Aorta (tissue), 5 donors: ENCODE measurements around the gene SEC61A1. TPM values are rescaled to one million over a fixed set of nuclear protein-coding genes. Genes with fewer than 3 reads are reported as not detected.

Source experiments
- ATAC-seq: fragments of 200-7000 bp; cut with Tn5 transposase; one replicate; pipeline ENCODE4 v1.9.1; 2022; ENCODE audit warnings: moderate library complexity; ENCODE audit not compliant: low FRiP score
- DNase-seq, 2 donors: peaks; one replicate each; pipeline ENCODE4 v3.0.0-alpha.2; 2020
- H3K27ac ChIP-seq, 2 donors: one replicate each; pipeline ENCODE4 v1.5.1; 2013; ENCODE audit warnings: low read length in 2 of 2, mild to moderate bottlenecking in 2 of 2, moderate library complexity in 2 of 2, control low read depth in 1 of 2, inconsistent platforms in 1 of 2, low read depth in 1 of 2
- H3K27me3 ChIP-seq, 2 donors: one replicate each; pipeline ENCODE4 v1.6.1; 2013; ENCODE audit warnings: control low read depth in 1 of 2, low read length in 1 of 2, mild to moderate bottlenecking in 1 of 2, moderate library complexity in 1 of 2; ENCODE audit not compliant: insufficient read depth in 2 of 2, control insufficient read depth in 1 of 2
- H3K36me3 ChIP-seq, 2 donors: one replicate each; pipeline ENCODE4 v1.6.1; 2013; ENCODE audit warnings: control low read depth in 1 of 2, low read length in 1 of 2, mild to moderate bottlenecking in 1 of 2; ENCODE audit not compliant: insufficient read depth in 2 of 2, control insufficient read depth in 1 of 2
- H3K4me1 ChIP-seq, 2 donors: one replicate each; pipeline ENCODE4 v1.6.1; 2013; ENCODE audit warnings: low read length in 2 of 2, control low read depth in 1 of 2, mild to moderate bottlenecking in 1 of 2, moderate library complexity in 1 of 2; ENCODE audit not compliant: insufficient read depth in 2 of 2, control insufficient read depth in 1 of 2
- H3K4me3 ChIP-seq, 2 donors: one replicate each; pipeline ENCODE4 v1.5.1; 2013; ENCODE audit warnings: low read length in 2 of 2, control low read depth in 1 of 2, mild to moderate bottlenecking in 1 of 2
- H3K9me3 ChIP-seq: one replicate; pipeline ENCODE4 v1.6.1; 2013; ENCODE audit warnings: mild to moderate bottlenecking, low read length; ENCODE audit not compliant: control insufficient read depth
- WGBS, 2 donors: extraction: QIAGEN DNeasy Blood & Tissue Kit; methylation state at CpG; one replicate each; pipeline ENCODE4 v1.1.7; 2013; 5-methylcytosine and 5-hydroxymethylcytosine counted together
- intact Hi-C, 2 donors: fragments of 100-400 bp; cut with DNase I; formaldehyde crosslinking; loops; one replicate each; pipeline versions ENCODE4 v1.14.2 to v1.15.0; 2022
- polyA plus RNA-seq, 2 donors: library from polyadenylated mRNA; stranded (reverse); fragments of 200-250 nt; gene quantifications; one replicate each; pipeline ENCODE4 v1.2.3, GENCODE V29; 2013
- total RNA-seq, 2 donors: library from RNA; stranded (reverse); fragmentation: NEBNext Ultra II Directional; extraction: Animal tissue kit (Norgen Biotek cat#: 25700); gene quantifications; one replicate each; pipeline ENCODE4 v1.2.1, GENCODE V29; 2021
- donor health status: healthy with polysubstance abuse.
- donor health status: Bipolar disorder and iron deficiency.
- donor health status: DM: no; HTN: no; CAD: no.
- donor health status: DM: no; HTN: no; CAD: no.
- donor health status: DM: yes; HTN: yes; CAD: no.

Gene SEC61A1
- total and polyA plus RNA-seq, 4 donors: 33.6 to 172 (median 142) TPM

- ATAC-seq (no peak), DNase-seq (no peak)
- no peaks in the 10 kb centered on the region for H3K9me3 ChIP-seq
- no peak overlapping the region for H3K27ac ChIP-seq
- no peaks in the 10 kb centered on the region for H3K4me1 ChIP-seq
- H3K4me3 ChIP-seq: no peak overlapping the region
- intact Hi-C loops: no loop called here
- 92 to 94% methylated on average over 3 of the region's 3 CpGs for WGBS, 2 donors
- H3K27me3 ChIP-seq: peaks cover 0 to 3% of the 10 kb centered on the region in 2 donors
- no peaks in the 10 kb centered on the region for H3K36me3 ChIP-seq
Measured at GRCh38 chr3:128014548-128014947, 37.7 kb upstream of the SEC61A1 start.

- intact Hi-C loops: no loop called here
- Histone ChIP-seq H3K27ac (no peak overlapping the region), H3K4me1 (no peaks in the 10 kb centered on the region), H3K4me3 (no peak overlapping the region), H3K36me3 (no peaks in the 10 kb centered on the region), H3K9me3 (no peaks in the 10 kb centered on the region), H3K27me3 (no peaks in the 10 kb centered on the region)
- DNase-seq (no peak), ATAC-seq (no peak)
- WGBS, 2 donors: 89 to 91% methylated on average over 1 of the region's 1 CpG
Measured at GRCh38 chr3:128016502-128016901, 35.7 kb upstream of the SEC61A1 start.

- WGBS, 2 donors: 80 to 83% methylated on average over 10 of the region's 10 CpGs
- Histone ChIP-seq H3K4me1 (no peaks in the 10 kb centered on the region), H3K36me3 (no peaks in the 10 kb centered on the region), H3K4me3 (no peak overlapping the region), H3K9me3 (no peaks in the 10 kb centered on the region), H3K27me3 (no peaks in the 10 kb centered on the region), H3K27ac (no peak overlapping the region)
- DNase-seq (no peak), ATAC-seq (no peak)
- intact Hi-C loops: no loop called here
Measured at GRCh38 chr3:128021768-128022372, 30.4 kb upstream of the SEC61A1 start.

GRCh38 chr3:128033102-128033501 lies 19.1 kb upstream of the SEC61A1 start:
- H3K36me3 ChIP-seq: no peaks in the 10 kb centered on the region
- intact Hi-C loops: no loop called here
- no peaks in the 10 kb centered on the region for H3K4me1 ChIP-seq
- H3K27ac ChIP-seq: no peak overlapping the region
- no peak overlapping the region for H3K4me3 ChIP-seq
- H3K27me3 ChIP-seq: no peaks in the 10 kb centered on the region
- DNase-seq (no peak), ATAC-seq (no peak)
- H3K9me3 ChIP-seq: no peaks in the 10 kb centered on the region

GRCh38 chr3:128036119-128036518 lies 16.1 kb upstream of the SEC61A1 start:
- intact Hi-C loops: no loop called here
- Histone ChIP-seq H3K4me3 (no peak overlapping the region), H3K27me3 (no peaks in the 10 kb centered on the region), H3K9me3 (no peaks in the 10 kb centered on the region), H3K36me3 (no peaks in the 10 kb centered on the region), H3K27ac (no peak overlapping the region), H3K4me1 (no peaks in the 10 kb centered on the region)
- no peak for DNase-seq
- ATAC-seq: no peak
- 75 to 90% methylated on average over 1 of the region's 1 CpG for WGBS, 2 donors

GRCh38 chr3:128040041-128040440 lies 12.2 kb upstream of the SEC61A1 start:
- no peaks in the 10 kb centered on the region for H3K36me3 ChIP-seq
- WGBS, 2 donors: 75 to 79% methylated on average over 3 of the region's 3 CpGs
- ATAC-seq (no peak), DNase-seq (no peak)
- H3K4me1 ChIP-seq: no peaks in the 10 kb centered on the region
- no peaks in the 10 kb centered on the region for H3K27me3 ChIP-seq
- no peaks in the 10 kb centered on the region for H3K9me3 ChIP-seq
- intact Hi-C loops: no loop called here
- no peak overlapping the region for H3K4me3 ChIP-seq
- no peak overlapping the region for H3K27ac ChIP-seq

- H3K9me3 ChIP-seq: no peaks in the 10 kb centered on the region
- no peak for DNase-seq
- no peaks in the 10 kb centered on the region for H3K4me1 ChIP-seq
- H3K36me3 ChIP-seq: no peaks in the 10 kb centered on the region
- no peak overlapping the region for H3K27ac ChIP-seq
- no peaks in the 10 kb centered on the region for H3K27me3 ChIP-seq
- WGBS, 2 donors: 0 to 77% methylated on average over 1 of the region's 1 CpG
- intact Hi-C loops: no loop called here
- ATAC-seq: no peak
- H3K4me3 ChIP-seq: no peak overlapping the region
Measured at GRCh38 chr3:128040660-128041059, 11.6 kb upstream of the SEC61A1 start.

- DNase-seq (no peak), ATAC-seq (no peak)
- Histone ChIP-seq H3K36me3 (no peaks in the 10 kb centered on the region), H3K4me3 (no peak overlapping the region), H3K27me3 (no peaks in the 10 kb centered on the region), H3K4me1 (no peaks in the 10 kb centered on the region), H3K27ac (no peak overlapping the region), H3K9me3 (no peaks in the 10 kb centered on the region)
- intact Hi-C loops: no loop called here
- WGBS, 2 donors: 26 to 44% methylated on average over 1 of the region's 1 CpG
Measured at GRCh38 chr3:128041344-128041743, 10.9 kb upstream of the SEC61A1 start.

- WGBS, 2 donors: 52 to 55% methylated on average over 3 of the region's 3 CpGs
- no peak for DNase-seq
- peaks cover 3 to 16% of the 10 kb centered on the region in 2 donors for H3K4me1 ChIP-seq
- no peaks in the 10 kb centered on the region for H3K9me3 ChIP-seq
- ATAC-seq: no peak
- peaks cover 0 to 2% of the 10 kb centered on the region in 2 donors for H3K36me3 ChIP-seq
- intact Hi-C loops: loop anchor here in 1 of 2 donors (10.0 kb wide), 2 partner anchors 376 to 456 kb away; partner anchors contain the start of genes ABTB1, MCM2 and TPRA1
- H3K27ac ChIP-seq: no peak overlapping the region
- H3K27me3 ChIP-seq: no peaks in the 10 kb centered on the region
- H3K4me3 ChIP-seq: no peak overlapping the region
Measured at GRCh38 chr3:128050597-128050996, 1.6 kb upstream of the SEC61A1 start.
